ENCODE results near the gene PRPSAP1. TPM values are rescaled to one million over a fixed set of nuclear protein-coding genes. Genes with fewer than 3 reads are reported as not detected.

PRPSAP1 gene
- total RNA-seq, 1 donor from 2014 or later: 40.1 TPM

DNA sequence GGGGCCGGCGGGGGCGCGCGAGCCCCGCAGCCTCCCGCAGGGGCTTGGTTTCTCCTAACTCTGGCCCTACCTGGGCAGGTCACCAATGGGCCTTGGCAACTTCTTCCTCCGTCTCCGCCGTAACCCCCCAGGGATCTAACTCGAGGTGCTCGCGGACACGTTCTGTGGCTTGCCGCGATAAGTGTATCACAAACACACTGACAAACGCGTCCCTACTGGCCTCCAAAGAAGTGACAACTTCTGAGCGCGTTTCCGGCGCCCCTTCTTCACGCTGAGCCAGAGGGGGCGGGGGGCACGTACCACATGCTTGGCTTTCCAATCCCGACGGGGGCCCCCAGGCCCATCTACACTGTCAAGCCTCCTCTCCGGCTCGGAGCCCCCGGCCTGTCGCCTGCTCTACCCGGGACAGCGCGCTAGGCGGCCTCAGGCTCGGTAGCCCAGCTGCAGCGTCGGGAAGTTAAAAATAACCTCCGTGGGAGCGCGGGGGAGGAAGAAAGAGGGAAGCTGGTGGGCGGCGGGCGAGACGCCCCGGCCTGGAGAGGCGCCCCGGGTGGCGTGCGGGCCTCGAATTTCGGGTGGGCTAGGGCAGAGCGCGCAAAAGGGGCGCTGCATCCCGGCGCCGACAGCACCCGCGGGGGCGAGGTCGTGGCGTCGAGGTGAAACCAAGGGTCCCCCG lies 30.0 kb upstream of the PRPSAP1 start:
- no peak for DNase-seq (ENCODE audit: low spot score)

DNA sequence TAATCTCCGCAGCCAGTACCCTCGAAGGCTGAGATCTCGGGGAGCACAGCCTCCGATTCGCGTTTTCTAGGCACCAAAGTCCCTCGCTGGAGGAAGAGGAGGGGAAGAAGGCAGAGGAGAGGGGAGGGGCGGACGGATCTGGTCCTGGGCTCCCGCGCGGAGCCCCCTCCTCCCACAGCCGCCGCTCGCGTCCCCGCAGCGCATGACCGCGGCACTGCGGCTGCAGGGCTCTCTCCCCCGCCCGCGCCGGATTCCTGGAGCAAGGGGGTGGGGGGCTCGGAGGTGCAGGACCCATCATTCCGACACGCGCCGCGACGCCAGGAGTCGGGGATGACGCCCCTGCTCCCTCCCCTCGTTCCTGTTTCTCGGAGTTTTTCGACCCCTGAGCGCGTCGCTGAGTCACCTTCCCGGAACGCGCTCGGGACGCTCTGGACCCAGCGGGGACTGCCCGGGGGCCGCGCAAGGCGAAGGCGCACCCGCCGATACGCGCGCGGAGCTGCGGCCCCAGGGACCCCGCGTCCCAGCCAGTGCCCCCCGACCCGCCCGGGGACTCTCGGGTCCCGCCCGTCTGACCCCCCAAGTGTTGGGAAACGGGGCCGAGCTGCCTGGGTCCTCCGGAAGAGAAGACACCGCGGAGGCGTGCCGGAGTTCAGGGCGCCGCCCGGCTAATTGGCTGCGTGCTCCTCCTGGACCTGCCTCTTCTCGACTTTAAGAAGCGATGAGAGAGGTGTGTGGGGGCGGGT lies 29.3 kb upstream of the PRPSAP1 start:
- no peak for DNase-seq (ENCODE audit: low spot score)

DNA sequence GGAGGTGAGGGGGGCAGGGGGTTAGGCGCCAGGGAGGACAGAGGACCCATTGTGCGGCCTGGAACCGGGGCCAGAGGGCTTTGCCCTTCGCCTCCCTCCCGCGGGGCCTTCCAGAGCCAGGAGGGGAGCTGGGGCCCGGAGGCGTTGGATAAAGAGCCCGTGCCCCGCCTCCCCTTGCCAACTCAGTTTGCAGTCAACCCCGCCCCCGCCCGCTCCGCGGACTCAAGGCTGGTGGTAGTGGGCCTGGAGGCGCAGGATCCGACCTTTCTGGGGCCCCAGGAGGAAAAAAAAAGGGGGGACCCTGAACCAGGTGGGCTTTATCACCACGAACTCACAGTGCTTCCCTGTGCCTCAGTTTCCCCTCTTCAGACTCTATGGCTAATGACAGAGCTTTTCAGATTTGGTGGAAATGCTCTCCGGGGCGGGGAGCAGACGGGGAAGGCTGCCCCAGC lies 28.7 kb upstream of the PRPSAP1 start:
- no peak for DNase-seq (ENCODE audit: low spot score)

DNA sequence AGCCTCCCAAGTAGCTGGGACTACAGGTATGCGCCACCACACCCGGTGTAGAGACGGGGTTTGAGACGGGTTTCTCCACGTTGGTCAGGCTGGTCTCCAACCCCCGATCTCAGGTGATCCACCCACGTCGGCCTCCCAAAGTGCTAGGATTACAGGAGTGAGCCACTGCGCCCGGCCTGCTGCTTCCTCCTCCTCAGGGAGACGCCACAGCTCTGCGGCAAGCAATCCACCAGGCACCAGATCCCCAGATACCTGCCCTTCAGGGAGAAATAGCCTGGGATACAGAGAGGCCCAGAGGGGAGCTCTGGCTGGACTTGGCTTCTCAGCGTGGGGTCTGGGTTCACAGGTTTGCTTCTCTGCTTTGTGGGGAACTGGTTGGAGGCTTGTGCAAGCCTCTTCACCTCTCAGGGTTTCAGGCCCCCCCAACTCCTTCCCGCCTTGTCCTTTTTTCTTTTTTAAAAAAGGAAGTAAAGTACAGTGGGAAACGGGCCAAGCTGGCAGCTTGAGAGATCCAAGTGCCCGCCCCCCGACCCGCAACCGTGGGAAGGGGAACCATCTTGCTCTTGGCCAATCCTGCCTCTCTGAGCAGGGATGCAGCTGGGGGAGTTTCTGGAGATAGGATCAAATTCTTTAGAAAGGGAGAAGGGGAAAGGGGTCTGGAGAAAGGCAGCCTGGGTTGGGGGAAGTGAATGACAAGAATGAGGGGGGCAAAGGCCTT lies 28.1 kb upstream of the PRPSAP1 start:
- DNase-seq (ENCODE audit: low spot score): no peak

DNA sequence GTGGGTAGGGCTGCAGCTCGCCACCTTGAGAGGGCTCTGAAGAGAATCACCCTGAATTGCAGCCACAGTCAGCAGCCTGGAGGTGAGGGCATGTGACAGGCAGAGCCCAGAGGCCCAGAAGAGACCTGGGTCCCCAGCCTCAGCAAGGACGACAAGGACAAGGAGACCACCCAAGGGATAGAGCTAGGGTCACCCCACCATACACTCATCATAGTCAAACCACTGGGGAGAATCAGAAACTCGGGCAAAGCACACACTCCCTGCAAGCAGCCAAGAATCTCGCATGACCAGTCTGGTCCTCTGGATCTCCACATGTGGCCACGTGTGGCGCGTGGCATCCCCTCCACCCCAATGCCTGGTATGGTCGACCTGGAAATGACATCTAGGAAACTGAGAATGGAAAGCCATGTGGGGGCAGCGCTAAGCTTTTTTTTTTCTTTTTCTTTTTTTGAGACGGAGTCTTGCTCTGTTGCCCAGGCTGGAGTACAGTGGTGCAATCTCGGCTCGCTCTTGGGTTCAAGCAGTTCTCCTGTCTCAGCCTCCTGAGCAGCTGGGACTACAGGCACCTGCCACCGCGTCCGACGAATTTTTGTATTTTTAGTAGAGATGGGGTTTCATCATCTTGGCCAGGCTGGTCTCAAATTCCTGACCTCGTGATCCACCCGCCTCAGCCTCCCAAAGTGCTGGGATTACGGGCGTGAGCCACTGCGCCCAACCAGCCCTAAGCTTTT lies 26.1 kb upstream of the PRPSAP1 start:
- DNase-seq (ENCODE audit: low spot score): no peak

DNA sequence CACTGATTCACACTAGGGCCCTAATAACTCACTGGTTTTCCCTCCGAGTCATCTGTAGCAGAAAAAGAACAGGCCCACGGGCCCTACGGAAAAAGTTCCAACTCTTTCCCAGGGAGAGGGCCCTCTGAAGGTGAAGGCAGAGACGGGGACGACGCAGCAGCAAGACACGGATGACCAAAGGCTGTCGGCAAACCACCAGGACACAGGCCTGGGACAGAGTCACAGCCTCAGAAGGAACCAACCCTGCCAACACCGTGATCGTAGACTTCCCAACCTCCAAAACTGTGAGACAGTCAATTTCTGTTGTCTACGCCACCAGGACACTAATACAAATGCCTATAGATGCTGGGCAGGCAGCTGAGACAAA lies 25.5 kb upstream of the PRPSAP1 start:
- DNase-seq (ENCODE audit: low spot score): no peak

DNA sequence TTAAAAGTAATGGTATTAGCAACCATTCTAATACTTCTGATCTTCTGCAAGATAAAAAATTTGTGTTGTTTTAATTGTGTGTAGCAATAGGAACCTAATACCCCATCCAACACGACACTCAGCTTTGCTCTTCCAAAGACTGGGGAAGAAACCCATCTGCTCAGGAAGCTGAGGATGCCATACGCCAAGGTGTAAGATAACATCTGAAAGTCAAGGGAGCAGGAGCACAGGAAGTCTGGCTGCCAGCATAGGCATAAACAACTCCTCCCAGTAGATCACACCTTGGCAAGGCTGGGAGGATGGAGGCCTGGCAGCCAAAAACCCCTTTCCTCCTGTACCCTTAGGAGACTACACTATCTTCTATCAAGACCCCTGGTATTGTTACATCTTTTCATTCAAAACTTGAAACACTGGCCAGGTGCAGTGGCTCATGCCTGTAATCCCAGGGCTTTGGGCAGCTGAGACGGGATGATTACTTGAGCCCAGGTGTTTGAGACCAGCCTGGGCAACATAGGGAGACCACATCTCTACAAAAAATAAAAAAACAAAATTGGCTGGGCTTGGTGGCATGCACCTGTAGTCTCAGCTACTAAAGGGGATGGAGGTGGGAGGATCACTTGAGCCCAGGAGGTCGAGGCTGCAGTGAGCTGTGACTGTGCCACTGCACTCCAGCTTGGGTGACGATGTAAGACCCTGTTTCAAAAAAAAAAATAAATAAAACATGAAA lies 25.0 kb upstream of the PRPSAP1 start:
- DNase-seq (ENCODE audit: low spot score): no peak

DNA sequence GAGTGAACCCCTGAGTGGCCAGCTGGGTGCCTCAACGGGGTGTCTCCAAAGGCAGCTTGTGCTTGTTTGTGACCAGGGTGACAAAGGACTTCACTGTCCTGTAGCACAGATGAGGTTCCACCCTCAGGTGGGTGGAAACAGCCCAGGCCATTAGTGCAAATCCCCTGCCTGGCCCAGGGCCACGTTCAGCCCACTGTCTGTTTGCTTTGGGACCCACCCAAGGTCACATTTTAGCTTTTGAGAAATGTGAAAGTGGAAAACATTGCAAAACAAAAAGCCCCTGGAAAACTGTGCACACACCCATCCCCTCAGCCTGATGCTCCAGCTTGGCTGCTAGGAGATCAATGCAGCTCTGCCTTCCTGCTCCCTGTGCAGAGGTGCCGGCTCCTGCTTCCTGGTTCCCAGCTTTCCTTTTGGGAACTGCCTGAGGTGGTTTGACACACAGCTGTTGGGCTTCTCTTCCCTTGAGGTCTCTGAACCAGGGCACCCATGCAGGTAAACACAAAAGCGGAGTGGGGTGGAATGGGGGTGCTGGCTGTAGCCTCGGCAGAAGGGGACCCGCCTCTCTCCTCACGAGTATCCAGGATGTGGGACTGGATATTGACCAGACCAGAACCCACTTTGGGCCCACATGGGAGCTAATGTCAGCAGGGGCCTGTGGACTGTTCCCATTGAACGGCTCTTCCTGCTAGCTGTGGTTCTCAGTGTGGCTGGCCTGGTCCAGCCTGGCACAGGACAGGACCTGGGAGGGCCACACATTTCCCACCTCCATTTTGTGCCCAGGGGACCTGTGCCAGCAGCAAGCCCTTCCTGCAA lies 22.8 kb upstream of the PRPSAP1 start:
- DNase-seq (ENCODE audit: low spot score): no peak

DNA sequence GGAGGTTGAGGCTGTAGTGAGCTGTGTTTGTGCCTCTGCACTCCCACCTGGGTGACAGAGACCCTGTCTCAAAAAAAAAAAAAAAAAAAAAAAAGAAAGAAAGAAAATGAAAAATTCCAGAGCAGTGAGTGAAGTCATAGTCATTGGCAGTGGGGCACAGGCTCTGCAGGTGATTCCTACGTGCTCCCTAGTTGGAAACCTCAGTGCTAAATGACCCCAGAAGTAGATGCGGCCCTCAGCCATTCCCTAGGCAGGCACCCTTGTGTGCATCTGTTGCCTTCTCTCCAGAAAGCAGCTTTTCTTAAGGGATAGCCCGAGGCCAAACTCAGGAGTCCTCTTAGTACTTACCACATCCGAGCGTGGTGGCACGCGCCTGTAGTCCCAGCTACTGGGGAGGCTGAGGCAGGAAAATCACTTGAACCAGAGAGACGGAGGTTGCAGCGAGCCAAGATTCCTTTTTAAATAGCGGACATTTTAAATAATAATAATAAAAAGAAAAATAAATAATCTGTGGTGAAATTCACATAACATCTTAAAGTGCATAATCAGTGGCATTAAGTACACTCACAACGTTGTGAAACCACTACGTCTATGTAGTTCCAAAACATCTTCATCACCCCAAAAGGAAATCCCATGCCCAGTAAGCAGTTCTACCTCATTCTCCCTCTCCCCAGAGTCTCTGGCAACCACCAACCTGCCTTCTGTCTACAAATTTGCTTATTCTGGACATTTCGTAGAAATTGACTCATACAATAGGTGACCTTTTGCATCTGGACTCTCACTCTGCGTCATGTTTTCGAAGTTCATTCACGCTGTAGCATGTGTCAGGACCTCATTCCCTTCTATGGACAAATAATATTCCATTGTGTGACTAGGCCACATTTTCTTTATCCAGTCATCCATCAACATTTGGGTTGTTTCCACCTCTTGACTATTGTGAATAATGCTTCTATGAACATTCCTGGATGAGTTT lies 18.2 kb upstream of the PRPSAP1 start:
- no peak for DNase-seq (ENCODE audit: low spot score)

DNA sequence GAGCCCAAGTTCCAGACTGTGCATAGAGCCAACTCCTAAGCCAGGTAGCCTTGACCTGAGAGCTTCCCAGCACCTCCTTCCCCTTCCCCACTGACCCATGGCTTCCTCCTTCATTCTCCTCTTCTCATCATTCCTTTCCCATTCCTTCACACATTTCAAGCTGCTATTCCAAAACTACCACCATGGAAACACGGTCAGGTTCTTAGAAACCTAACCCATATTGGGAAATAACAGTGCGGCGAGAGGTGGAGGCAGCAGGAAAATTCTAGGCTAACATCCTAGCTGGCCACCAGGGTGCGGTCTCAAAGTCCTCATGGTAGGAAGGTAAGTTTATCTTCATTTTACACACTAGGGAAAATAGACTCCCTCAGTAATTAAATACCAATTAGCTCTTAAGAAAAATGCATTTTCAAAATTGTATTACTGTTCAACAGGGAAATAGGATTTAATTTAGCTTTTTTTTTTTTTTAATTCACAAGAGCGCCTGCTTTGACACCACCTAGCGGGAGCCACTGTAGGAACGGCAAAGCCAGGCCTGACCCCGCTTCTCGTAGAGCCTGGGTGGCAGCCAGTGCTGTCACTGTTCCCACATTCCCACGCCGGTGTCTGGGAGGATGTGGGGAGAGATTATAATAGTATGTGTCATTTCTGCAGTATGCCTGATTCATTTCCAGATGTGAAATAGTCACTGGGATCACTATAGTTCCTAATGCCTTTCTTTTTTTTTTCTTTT lies 16.7 kb upstream of the PRPSAP1 start:
- no peak for DNase-seq (ENCODE audit: low spot score)

DNA sequence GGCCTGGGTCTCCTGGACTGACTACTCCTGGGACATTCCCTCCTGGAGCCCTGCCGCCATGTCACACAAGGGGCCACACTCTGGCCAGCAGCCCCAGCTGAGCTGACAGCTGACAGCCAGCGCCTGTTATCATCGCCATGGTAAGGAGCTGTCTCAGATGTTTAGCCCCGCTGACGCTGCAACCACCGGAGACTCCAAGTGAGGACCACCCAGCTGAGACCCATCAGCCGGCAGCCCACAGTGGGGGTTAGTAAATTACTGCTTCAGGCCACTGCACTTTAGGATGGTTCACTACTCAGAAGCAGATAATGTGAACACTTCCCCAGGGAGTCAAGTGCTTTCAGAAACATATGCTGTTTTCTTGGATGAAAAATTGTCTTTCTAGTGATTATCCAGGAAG lies 16.1 kb upstream of the PRPSAP1 start:
- no peak for DNase-seq (ENCODE audit: low spot score)

DNA sequence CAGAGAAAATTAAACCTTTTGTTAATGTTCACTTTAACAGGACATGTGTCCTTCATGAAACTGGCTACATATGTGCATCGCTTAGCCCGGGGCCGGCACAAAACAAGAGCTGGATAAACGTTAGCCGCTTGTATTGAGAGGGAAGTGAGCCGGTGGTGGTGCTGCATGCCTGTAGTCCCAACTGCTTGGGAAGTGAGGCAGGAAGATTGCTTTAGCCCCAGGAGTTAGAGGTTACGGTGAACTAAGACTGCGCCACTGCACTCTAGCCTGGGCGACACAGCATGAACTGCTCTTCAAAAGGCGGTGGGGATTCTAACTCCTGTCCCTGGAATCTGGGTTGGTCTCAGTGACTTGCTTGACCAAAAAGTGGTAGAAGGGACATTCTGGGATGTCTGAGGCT lies 15.7 kb upstream of the PRPSAP1 start:
- no peak for DNase-seq (ENCODE audit: low spot score)

DNA sequence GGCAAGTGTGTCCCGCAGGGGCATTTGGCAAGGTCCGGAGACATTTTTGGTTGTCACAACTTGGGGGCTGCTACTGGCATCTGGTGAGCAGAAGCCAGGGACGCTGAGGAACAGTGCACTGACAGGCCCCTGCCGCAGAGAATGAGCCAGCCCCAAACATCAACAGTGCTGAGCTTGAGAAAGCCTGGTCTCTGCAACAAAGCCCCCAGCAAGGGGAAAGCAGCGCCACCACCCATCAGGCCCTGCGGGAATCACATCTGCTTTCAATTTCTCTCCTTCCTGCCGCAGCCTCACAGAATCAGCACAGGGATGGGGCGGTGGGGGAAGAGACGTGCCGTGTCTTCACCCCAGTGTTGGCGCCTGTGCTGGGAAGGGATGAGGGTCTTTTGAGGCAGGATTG lies 14.8 kb upstream of the PRPSAP1 start:
- no peak for DNase-seq (ENCODE audit: low spot score)

DNA sequence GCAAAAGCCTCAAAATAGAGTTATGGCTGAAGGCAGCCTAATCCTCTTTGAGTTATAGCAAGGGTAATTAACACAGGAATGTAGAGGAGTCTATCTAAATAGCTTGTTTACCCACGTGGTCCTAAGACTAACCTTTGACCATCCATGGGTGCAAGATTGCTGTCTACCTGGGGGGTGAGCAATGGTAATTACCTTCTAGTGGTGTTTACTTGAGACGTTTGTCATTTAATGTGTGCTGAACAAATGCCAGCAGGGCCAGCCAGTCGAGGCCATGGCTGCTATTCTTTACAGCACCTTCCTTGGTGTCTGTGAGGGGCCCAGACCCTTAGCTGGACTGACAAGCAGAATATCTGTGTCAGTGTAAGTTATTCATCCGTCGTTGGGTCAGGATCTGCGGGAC lies 13.9 kb upstream of the PRPSAP1 start:
- DNase-seq (ENCODE audit: low spot score): no peak

DNA sequence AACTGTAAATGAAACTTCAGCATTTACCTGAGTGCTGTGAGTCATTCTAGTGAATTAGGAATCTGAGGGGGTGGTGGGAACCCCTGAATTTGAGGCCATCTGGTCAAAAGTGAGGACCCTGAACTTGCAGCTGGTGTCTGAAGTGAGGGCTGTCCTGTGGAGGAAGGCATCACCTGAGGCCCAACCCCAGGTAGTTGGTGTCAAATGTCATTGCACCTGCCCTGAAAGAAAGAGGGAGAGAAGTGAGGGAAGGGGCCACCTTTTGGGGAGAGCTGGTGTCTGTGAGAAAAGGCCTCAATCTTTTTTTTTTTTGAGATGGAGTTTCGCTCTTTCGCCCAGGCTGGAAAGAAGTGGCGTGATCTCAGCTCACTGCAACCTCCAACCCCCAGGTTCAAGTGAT lies 12.5 kb upstream of the PRPSAP1 start:
- no peak for DNase-seq (ENCODE audit: low spot score)

DNA sequence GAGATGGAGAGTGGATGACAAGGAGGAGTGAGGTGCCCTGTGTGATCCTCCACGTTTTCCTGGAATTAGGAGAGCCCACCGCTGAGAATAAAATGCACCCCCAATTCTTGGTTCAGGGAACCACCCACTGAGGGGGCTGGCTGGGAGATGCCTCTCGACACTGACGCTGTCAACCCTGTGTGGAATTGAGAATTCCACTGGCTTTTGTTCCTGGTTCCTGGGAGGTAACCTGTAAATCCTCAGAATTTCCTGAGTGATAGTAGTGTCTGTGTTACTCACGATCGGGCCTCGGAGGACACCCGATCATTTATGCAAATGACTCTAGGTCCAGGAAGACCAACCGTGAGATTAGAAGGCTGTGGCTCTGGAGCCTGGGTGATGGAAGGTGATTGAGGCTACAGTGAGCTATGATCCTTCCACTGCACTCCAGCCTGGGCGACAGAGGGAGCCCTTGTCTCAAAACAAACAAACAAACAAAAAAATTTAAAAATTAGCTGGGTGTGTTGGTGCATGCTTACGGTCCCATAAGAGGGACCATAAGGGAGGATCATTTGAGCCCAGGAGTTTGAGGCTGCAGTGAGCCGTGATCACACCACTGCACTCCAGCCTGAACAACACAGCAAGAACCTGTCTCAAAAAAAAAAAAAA lies 11.7 kb upstream of the PRPSAP1 start:
- no peak for DNase-seq (ENCODE audit: low spot score)

DNA sequence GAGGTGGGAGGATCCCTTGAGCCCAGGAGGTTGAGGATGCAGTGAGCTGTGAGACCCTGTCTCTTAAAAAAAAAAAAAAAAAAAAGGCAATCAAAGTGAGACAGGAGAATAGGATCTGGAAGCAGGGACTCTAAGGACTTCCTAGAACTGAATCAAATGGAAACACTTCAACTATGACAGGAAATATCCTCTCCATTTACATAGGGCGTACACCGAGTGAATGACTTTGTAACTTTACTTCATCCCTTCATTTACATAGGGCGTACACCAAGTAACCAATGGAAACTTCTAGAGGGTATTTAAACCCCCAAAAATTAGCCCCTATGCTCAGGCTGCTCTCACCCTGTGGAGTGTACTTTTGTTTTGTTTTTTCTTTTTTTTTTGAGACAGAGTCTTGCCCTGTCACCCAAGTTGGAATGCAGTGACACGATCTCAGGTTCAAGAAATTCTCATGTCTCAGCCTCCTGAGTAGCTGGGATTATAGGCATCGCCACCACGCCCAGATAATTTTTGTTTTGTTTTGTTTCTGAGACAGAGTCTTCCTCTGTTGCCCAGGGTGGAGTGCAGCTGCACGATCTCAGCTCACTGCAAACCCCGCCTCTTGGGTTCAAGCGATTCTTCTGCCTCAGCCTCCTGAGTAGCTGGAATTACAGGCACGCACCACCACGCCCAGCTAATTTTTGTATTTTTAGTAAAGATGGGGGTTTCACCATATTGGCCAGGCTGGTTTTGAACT lies 9.6 kb upstream of the PRPSAP1 start:
- DNase-seq (ENCODE audit: low spot score): no peak

DNA sequence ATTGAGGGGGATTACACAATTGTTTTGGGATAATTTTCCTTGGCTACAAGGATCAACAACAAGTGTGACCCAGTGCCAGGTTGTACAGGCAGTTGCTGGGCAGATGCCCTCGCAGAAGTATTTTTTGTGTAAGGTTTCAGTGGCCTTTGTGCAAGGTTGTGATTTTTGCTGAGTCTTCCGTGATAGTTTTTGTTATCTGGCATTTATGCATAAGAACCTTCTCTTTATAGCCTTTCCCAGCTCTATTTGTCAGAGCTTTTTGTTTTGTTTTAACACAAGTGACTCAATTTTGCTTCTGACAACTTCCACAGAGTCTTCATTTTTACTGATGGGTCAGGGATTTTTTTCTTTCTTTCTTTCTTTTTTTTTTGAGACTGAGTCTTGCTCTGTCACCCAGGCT lies 6.7 kb upstream of the PRPSAP1 start:
- no peak for DNase-seq (ENCODE audit: low spot score)
